H54 (cell line): ENCODE results near the gene PRSS27.
"Not testable (repeated sequence)": the region's sequence is repeated elsewhere in the genome, so short reads cannot be mapped to it uniquely, and the experiment has no call there.

Source experiments
- DNase-seq: peaks from one replicate; pipeline ENCODE4 v3.0.0; 2011; ENCODE audit warnings: low spot score, mixed read lengths; ENCODE audit not compliant: insufficient read length
- FAIRE-seq: peaks from 3 replicates; lab custom pipeline; 2011; peaks lifted over from hg19 to GRCh38; lab: Jason Lieb, UNC
- POLR2A ChIP-seq: IDR thresholded peaks from 2 replicates; pipeline ENCODE4 v1.6.1; 2011; ENCODE audit warnings: low read depth, mild to moderate bottlenecking, low read length

PRSS27 gene

GRCh38 chr16:2704983-2705275, 15.1 kb downstream of the PRSS27 start:
- FAIRE-seq = no peak
- DNase-seq = no peak
- TF ChIP-seq POLR2A = no peak

GRCh38 chr16:2704166-2704982, 15.7 kb downstream of the PRSS27 start:
- FAIRE-seq = no peak
- no peak for TF ChIP-seq POLR2A
- no peak for DNase-seq

- no peak for DNase-seq
- FAIRE-seq = no peak
Measured at GRCh38 chr16:2702871-2703745, 16.9 kb downstream of the PRSS27 start.

GRCh38 chr16:2702438-2702825, 17.6 kb downstream of the PRSS27 start:
- DNase-seq (no peak), FAIRE-seq (no peak)
- TF ChIP-seq POLR2A = no peak

More at GRCh38 chr16:2702871-2703745, 16.9 kb downstream of the PRSS27 start:
- no peak for TF ChIP-seq POLR2A

- TF ChIP-seq POLR2A = no peak
- FAIRE-seq (no peak), DNase-seq (no peak)
Measured at GRCh38 chr16:2701713-2702437, 18.1 kb downstream of the PRSS27 start.

GRCh38 chr16:2701272-2701671, 18.8 kb downstream of the PRSS27 start:
- no peak for TF ChIP-seq POLR2A
- DNase-seq = no peak
- FAIRE-seq = no peak

- DNase-seq (no peak), FAIRE-seq (no peak)
- TF ChIP-seq POLR2A = no peak
Measured at GRCh38 chr16:2700786-2701185, 19.2 kb downstream of the PRSS27 start.

GRCh38 chr16:2699791-2700600, 20.0 kb downstream of the PRSS27 start:
- DNase-seq = no peak
- no peak for FAIRE-seq
- no peak for TF ChIP-seq POLR2A

- DNase-seq (no peak), FAIRE-seq (no peak)
- TF ChIP-seq POLR2A = no peak
Measured at GRCh38 chr16:2698965-2699750, 20.9 kb downstream of the PRSS27 start.

DNA sequence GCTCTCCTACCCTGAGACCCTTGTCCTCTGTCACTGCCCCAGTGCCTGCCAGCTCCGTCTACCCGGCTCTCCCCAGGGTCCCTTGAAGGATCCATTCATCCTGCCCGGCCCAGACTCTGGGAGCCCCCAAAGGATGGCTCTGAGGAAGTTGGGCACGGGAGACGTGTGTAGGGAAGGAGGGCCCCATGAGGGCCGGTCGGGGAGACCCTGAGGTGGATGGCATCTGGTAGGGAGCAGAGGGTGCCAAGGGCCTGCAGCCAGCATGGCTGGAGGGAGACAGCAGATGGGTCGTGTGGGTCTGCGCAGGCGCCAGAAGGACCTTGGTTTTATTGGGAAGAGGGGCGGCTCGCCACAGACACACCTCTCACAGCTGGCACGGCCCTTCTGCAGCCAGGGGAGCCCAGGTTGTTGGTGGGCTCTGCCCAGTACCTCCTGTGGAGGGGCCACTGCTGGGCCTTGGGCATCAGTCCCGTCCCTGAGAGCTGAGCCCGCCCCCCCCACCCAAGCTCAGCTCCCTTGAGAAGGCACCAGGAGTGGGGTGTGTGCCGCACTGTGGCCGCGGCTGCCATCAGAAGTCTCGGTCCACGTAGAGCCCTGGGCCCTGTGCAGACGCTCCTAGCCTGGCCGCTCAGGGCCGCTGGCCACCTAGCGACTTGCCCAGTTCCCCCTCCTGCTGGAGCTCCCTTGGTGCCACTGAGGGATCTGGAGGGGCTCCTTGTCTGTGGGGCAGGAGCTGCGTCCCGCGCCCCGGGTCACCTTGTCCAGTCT, 21.7 kb downstream of the PRSS27 start:
- no peak for TF ChIP-seq POLR2A
- FAIRE-seq (no peak), DNase-seq (no peak)

DNA sequence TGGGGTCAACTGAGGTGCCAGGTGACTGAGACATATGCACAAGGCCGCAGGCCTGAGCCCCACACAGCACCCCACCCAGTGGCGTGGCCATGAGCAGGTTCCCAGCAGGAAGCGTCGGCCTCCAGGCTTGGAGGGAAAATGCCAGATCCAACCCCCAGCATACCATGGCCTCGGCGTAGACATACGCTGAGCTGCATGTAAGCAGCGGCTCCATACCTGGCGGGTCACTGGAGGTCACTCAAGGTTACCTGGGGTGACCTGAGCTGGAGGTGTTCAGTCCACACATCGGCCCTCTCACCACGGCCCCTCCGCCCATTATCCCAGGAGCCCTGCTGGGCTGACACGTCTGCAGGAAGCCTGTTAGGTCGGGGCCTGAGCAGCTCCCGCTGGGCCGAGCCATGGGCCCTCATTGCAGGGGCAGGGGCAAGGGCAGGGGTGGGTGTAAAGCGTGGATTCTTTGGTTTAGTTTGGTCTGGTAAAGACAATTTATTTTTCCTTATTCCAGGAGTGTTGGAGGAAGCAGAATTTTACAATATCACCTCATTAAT, 22.5 kb downstream of the PRSS27 start:
- no peak for TF ChIP-seq POLR2A
- DNase-seq (no peak), FAIRE-seq (no peak)

DNA sequence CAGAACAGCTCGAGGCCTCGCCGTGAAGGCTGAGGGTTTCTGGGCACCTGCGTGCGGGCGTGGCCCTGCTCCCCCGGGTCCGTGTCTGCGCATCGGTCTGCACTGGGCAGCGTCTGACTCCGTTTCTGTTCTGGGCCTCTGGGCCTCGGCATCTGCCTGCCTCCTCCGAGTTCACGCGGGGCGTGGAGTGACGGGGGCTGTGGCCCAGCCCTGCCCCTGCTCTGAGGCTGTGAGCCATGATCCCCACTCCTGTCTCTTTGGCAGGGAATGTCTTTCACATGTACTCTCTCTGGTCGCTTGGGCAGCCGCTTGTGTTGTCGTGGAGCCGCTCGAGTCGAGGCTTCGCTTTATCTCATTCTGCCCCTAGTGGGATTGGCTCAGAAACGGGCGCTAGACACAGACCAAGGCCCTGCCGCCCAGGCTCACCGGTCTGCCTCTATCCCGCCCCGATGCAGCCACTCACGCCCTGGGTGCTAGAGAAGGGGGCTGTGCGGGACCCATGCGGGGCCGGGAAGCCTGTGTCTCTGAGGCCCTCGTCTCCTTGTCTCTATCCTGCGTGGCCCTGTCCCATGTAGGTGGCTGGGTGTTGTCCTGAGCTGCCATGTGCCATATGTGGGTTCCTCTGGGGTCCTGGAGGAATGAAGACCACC, 23.3 kb downstream of the PRSS27 start:
- not testable (repeated sequence) for FAIRE-seq, DNase-seq
